ENCODE data around the gene OSBPL8. TPM values are rescaled to one million over a fixed set of nuclear protein-coding genes. Genes with fewer than 3 reads are reported as not detected.

The OSBPL8 gene
- total and polyA plus RNA-seq, 2 of the 8 experiments (the other 6 are each of a cell fraction or from before 2014, with no cell fraction given), result 10.9 to 81.1 TPM

GRCh38 chr12:76543813-76544347, 15.7 kb downstream of the OSBPL8 start:
- DNase-seq (ENCODE audit: low read depth in 1 of 2, low spot score in 2 of 2), result no peak
- H3K4me2 ChIP-seq (ENCODE audit: insufficient read depth in 1 of 2, low read depth in 2 of 2, low read length in 2 of 2), result no peak overlapping the region
- H3K56ac ChIP-seq (replicated peaks; ENCODE audit: insufficient read length, low read depth, low read length), result no peak overlapping the region
- no peak overlapping the region for H3K9ac ChIP-seq (replicated peaks in 1 of 4; ENCODE audit: extremely low read depth in 1 of 4, low read depth in 3 of 4, low read length in 3 of 4)
- TF ChIP-seq JUND (IDR thresholded peaks at IDR 0.05; ENCODE audit: low read length) (no peak), RAD21 (IDR thresholded peaks at IDR 0.05 in 1 of 2, conservative IDR thresholded peaks at IDR 0.05 in 1 of 2; ENCODE audit: low read depth in 2 of 2, low read length in 2 of 2) (no peak), BACH1 (IDR thresholded peaks at IDR 0.05; ENCODE audit: low read length) (no peak), SUZ12 (IDR thresholded peaks at IDR 0.05; ENCODE audit: low read length) (no peak), ZNF274 (IDR thresholded peaks at IDR 0.05; ENCODE audit: borderline replicate concordance, extremely low read depth, low read length) (no peak), CBX8 (IDR thresholded peaks at IDR 0.05; ENCODE audit: borderline replicate concordance, low read depth, low read length) (no peak), USF2 (IDR thresholded peaks at IDR 0.05; ENCODE audit: low read length) (no peak)
- H2BK120ac ChIP-seq (replicated peaks; ENCODE audit: low read depth, low read length), result no peak overlapping the region
- no peak overlapping the region for H3K18ac ChIP-seq (ENCODE audit: extremely low read depth, low read length)
- no peaks in the 10 kb centered on the region for H3K27me3 ChIP-seq (replicated peaks in 1 of 4; ENCODE audit: control insufficient read depth in 3 of 4, extremely low read depth in 1 of 4, insufficient read depth in 3 of 4, low read length in 3 of 4)
- no peak overlapping the region for H3K4ac ChIP-seq (replicated peaks; ENCODE audit: insufficient read length, low read depth, low read length)
- CTCF ChIA-PET (ENCODE audit: partially characterized antibody), result interaction anchor here (0.9 to 1.0 kb wide), 2 partner anchors 29 to 88 kb away, joined by 3 to 4 read pairs; no protein-coding TSS in a partner anchor
- H2AFZ ChIP-seq (ENCODE audit: low read length), result no peak overlapping the region
- H3K79me2 ChIP-seq (ENCODE audit: control insufficient read depth in 1 of 2, insufficient read depth in 2 of 2, low read length in 2 of 2), result peaks cover 4 to 92% of the 10 kb centered on the region in 2 experiments; a peak in 3 of 4 replicates
- H3K36me3 ChIP-seq (ENCODE audit: control insufficient read depth in 2 of 4, insufficient read depth in 4 of 4, low read length in 3 of 4), result no peaks in the 10 kb centered on the region
- no peak overlapping the region for H2BK20ac ChIP-seq (ENCODE audit: low read length)
- H3K4me3 ChIP-seq (ENCODE audit: extremely low read depth in 1 of 4, insufficient read depth in 2 of 4, low read depth in 3 of 4, low read length in 4 of 4), result no peak overlapping the region
- no peak overlapping the region for H4K5ac ChIP-seq (ENCODE audit: insufficient read length, low read depth, low read length)
- H3K14ac ChIP-seq (ENCODE audit: insufficient read length), result no peak overlapping the region
- H4K20me1 ChIP-seq (replicated peaks in 1 of 2; ENCODE audit: control insufficient read depth in 1 of 2, insufficient read depth in 2 of 2, low read length in 2 of 2), result peaks cover 1 to 2% of the 10 kb centered on the region in 2 experiments
- H4K91ac ChIP-seq (replicated peaks; ENCODE audit: insufficient read length, low read length), result no peak overlapping the region
- peaks cover 0 to 8% (median 5%) of the 10 kb centered on the region in 4 experiments; a peak in 4 of 7 replicates for H3K4me1 ChIP-seq (replicated peaks in 1 of 4; ENCODE audit: control insufficient read depth in 3 of 4, insufficient read depth in 4 of 4, low read length in 3 of 4)
- H3K27ac ChIP-seq (ENCODE audit: low read depth, low read length), result no peak overlapping the region
- H4K8ac ChIP-seq (ENCODE audit: extremely low read depth, insufficient read depth, low read length), result no peak overlapping the region
- H3K79me1 ChIP-seq (ENCODE audit: low read depth, low read length), result no peaks in the 10 kb centered on the region
- POLR2A ChIA-PET (ENCODE audit: partially characterized antibody), result interaction anchor here (2.1 kb wide), 1 partner anchor 15 kb away, joined by 5 read pairs; the partner anchor contains the start of gene OSBPL8
- 72% methylated on average over 4 of the region's 4 CpGs; no CpG with 5 or more reads in 1 of the 2 experiments for WGBS, 2 experiments (ENCODE audit: extremely low coverage in 1 of 2, insufficient coverage in 1 of 2, insufficient read length in 1 of 2, insufficient replicate concordance in 2 of 2, low coverage in 1 of 2, low lambda C conversion rate in 2 of 2, missing lambda C conversion rate in 1 of 2)
- H2BK12ac ChIP-seq (ENCODE audit: low read depth, low read length), result no peak overlapping the region
- FAIRE-seq, result peak; percentile 45
- H3K23ac ChIP-seq (ENCODE audit: insufficient read length), result no peak overlapping the region
- no peak overlapping the region for H2BK15ac ChIP-seq (ENCODE audit: low read length)
- H2BK5ac ChIP-seq (ENCODE audit: low read depth, low read length), result no peak overlapping the region
- no peaks in the 10 kb centered on the region; the same call in 1 of the 2 replicates for H3K23me2 ChIP-seq (ENCODE audit: low read depth, low read length)
- no peaks in the 10 kb centered on the region for H3K9me3 ChIP-seq (ENCODE audit: insufficient read depth in 2 of 2, low read depth in 1 of 2, low read length in 1 of 2)
- H2AK5ac ChIP-seq (ENCODE audit: low read depth, low read length), result no peak overlapping the region

Data from H1 (cell line).